ENCODE data around the gene OTOF.

- TF ChIP-seq CTCF (conservative IDR thresholded peaks at IDR 0.05; ENCODE audit: low read length) = no peak
- TF ChIP-seq EZH2phosphoT487 (IDR thresholded peaks at IDR 0.05; ENCODE audit: borderline replicate concordance) = no peak
Observed at GRCh38 chr2:26463244-26464192, 14.4 kb downstream of the OTOF start.
